OCI-M2 (cell line): ENCODE measurements around the gene TCN2.
"Not testable (repeated sequence)": the region's sequence is repeated elsewhere in the genome, so short reads cannot be mapped to it uniquely, and the experiment has no call there.

ENCODE experiments used
- DNase-seq: peaks from one replicate; lab custom pipeline; 2025; ENCODE audit not compliant: unreplicated experiment; lab: John Stamatoyannopoulos, UW

TCN2 gene

GRCh38 chr22:30643055-30643875 lies 36.3 kb downstream of the TCN2 start:
- DNase-seq: no peak

- DNase-seq: no peak
Observed at GRCh38 chr22:30646518-30647160, 39.7 kb downstream of the TCN2 start.

GRCh38 chr22:30647536-30647935 lies 40.6 kb downstream of the TCN2 start:
- no peak for DNase-seq

GRCh38 chr22:30648825-30649224 lies 41.9 kb downstream of the TCN2 start:
- no peak for DNase-seq

- peak; percentile 4 for DNase-seq
Observed at GRCh38 chr22:30649430-30650007, 42.5 kb downstream of the TCN2 start.

GRCh38 chr22:30650508-30651116 lies 43.6 kb downstream of the TCN2 start:
- no peak for DNase-seq

GRCh38 chr22:30652852-30653251 lies 45.9 kb downstream of the TCN2 start:
- DNase-seq: no peak

- no peak for DNase-seq
Observed at GRCh38 chr22:30654361-30654760, 47.4 kb downstream of the TCN2 start.

GRCh38 chr22:30655532-30655931 lies 48.6 kb downstream of the TCN2 start:
- DNase-seq: no peak

GRCh38 chr22:30662040-30662439 lies 55.1 kb downstream of the TCN2 start:
- no peak for DNase-seq

GRCh38 chr22:30664798-30665197 lies 57.8 kb downstream of the TCN2 start:
- no peak for DNase-seq

GRCh38 chr22:30665266-30665665 lies 58.3 kb downstream of the TCN2 start:
- DNase-seq: no peak

- no peak for DNase-seq
Observed at GRCh38 chr22:30665786-30666185, 58.8 kb downstream of the TCN2 start.

- DNase-seq: no peak
Observed at GRCh38 chr22:30667107-30667493, 60.1 kb downstream of the TCN2 start.

- peak; percentile 34 for DNase-seq
Observed at GRCh38 chr22:30667494-30668385, 60.8 kb downstream of the TCN2 start, which contains the start of gene DUSP18. Gene DUSP18, minus strand, starts transcription at chr22:30667875. Its CDS starts 3,872 bp downstream, at chr22:30664003.

- DNase-seq: no peak
Observed at GRCh38 chr22:30668386-30668710, 61.4 kb downstream of the TCN2 start.

- DNase-seq: no peak
Observed at GRCh38 chr22:30671071-30671470, 64.1 kb downstream of the TCN2 start.

GRCh38 chr22:30673136-30673535 lies 66.2 kb downstream of the TCN2 start:
- no peak for DNase-seq

- DNase-seq: no peak
Observed at GRCh38 chr22:30674482-30674881, 67.5 kb downstream of the TCN2 start.

GRCh38 chr22:30675436-30675835 lies 68.5 kb downstream of the TCN2 start:
- no peak for DNase-seq

- not testable (repeated sequence) for DNase-seq
Observed at GRCh38 chr22:30676565-30676964, 69.6 kb downstream of the TCN2 start.
